ENCODE data around the gene METTL25. TPM values are rescaled to one million over a fixed set of nuclear protein-coding genes. Genes with fewer than 3 reads are reported as not detected.

Gene METTL25
- total and polyA plus RNA-seq, 2 experiments from 2014 or later = 7.6 to 14.3 TPM

DNA sequence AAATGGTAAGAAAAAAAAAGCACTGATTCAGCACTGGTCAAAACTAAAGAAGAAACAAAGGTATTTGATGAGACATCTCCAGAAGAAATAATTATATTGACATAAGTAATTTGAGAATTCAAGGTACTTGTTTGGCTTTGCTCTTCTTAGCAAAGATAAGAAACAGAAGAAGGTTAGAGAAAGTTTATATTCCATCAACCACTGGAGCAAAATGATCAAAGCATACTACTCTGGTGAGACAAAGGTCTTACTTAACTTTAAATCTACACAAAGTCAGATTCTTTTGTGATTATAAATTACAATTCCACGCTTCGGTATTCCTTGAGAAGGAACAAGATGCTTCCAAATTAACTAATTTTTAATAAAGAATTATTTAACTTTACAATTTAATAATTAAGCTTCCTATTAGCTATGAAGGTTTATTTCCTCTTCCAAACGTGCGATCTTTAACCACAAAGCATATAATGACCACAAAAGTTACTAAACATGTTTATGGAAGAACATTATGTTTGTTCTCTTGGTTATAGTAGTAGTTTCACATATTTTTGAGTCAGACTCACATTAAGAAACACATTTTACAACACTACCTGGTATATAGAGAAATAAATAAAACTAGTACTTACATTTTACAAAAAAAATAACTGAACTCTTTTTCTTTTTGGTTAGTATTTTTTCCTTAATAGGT is 53.4 kb downstream of the METTL25 start:
- Mint-ChIP-seq H3K27ac (no peak overlapping the region), H3K4me3 (no peak overlapping the region), H3K9me3 (no peaks in the 10 kb centered on the region), H3K27me3 (ENCODE audit: insufficient read depth, low read depth, poor library complexity) (no peaks in the 10 kb centered on the region), H3K36me3 (ENCODE audit: low read depth) (no peaks in the 10 kb centered on the region), H3K4me1 (no peaks in the 10 kb centered on the region)
- Histone ChIP-seq H3K36me3 (ENCODE audit: insufficient read depth) (no peaks in the 10 kb centered on the region), H4K20me1 (replicated peaks; ENCODE audit: insufficient read depth) (no peaks in the 10 kb centered on the region), H3K79me2 (replicated peaks; ENCODE audit: insufficient read depth) (no peaks in the 10 kb centered on the region), H3F3A (replicated peaks; ENCODE audit: low read depth) (no peaks in the 10 kb centered on the region), H3K9me2 (ENCODE audit: insufficient read depth) (no peaks in the 10 kb centered on the region), H3K4me2 (no peak overlapping the region), H2AFZ (no peak overlapping the region), H3K4me1 (ENCODE audit: insufficient read depth) (no peaks in the 10 kb centered on the region), H3K4me3 (no peak overlapping the region), H3K27ac (ENCODE audit: low read depth) (no peak overlapping the region), H3K27me3 (ENCODE audit: insufficient read depth) (no peaks in the 10 kb centered on the region)
- ATAC-seq (no peak), DNase-seq (ENCODE audit: low spot score) (no peak)
- TF ChIP-seq CREB1 (CRISPR knock-in tag; IDR thresholded peaks at IDR 0.05; ENCODE audit: low read depth) = no peak
- no peak for TF ChIP-seq JUNB (IDR thresholded peaks at IDR 0.05; ENCODE audit: unreplicated experiment)
- no peak for TF ChIP-seq POLR2AphosphoS5 (IDR thresholded peaks at IDR 0.05; ENCODE audit: low read depth)
- TF ChIP-seq, protein P1, sequence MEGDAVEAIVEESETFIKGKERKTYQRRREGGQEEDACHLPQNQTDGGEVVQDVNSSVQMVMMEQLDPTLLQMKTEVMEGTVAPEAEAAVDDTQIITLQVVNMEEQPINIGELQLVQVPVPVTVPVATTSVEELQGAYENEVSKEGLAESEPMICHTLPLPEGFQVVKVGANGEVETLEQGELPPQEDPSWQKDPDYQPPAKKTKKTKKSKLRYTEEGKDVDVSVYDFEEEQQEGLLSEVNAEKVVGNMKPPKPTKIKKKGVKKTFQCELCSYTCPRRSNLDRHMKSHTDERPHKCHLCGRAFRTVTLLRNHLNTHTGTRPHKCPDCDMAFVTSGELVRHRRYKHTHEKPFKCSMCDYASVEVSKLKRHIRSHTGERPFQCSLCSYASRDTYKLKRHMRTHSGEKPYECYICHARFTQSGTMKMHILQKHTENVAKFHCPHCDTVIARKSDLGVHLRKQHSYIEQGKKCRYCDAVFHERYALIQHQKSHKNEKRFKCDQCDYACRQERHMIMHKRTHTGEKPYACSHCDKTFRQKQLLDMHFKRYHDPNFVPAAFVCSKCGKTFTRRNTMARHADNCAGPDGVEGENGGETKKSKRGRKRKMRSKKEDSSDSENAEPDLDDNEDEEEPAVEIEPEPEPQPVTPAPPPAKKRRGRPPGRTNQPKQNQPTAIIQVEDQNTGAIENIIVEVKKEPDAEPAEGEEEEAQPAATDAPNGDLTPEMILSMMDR (conservative IDR thresholded peaks at IDR 0.05; ENCODE audit: low read depth in 2 of 2) = no peak
- TF ChIP-seq NANOG (IDR thresholded peaks at IDR 0.05; ENCODE audit: borderline replicate concordance) = no peak
- TF ChIP-seq, protein P2, sequence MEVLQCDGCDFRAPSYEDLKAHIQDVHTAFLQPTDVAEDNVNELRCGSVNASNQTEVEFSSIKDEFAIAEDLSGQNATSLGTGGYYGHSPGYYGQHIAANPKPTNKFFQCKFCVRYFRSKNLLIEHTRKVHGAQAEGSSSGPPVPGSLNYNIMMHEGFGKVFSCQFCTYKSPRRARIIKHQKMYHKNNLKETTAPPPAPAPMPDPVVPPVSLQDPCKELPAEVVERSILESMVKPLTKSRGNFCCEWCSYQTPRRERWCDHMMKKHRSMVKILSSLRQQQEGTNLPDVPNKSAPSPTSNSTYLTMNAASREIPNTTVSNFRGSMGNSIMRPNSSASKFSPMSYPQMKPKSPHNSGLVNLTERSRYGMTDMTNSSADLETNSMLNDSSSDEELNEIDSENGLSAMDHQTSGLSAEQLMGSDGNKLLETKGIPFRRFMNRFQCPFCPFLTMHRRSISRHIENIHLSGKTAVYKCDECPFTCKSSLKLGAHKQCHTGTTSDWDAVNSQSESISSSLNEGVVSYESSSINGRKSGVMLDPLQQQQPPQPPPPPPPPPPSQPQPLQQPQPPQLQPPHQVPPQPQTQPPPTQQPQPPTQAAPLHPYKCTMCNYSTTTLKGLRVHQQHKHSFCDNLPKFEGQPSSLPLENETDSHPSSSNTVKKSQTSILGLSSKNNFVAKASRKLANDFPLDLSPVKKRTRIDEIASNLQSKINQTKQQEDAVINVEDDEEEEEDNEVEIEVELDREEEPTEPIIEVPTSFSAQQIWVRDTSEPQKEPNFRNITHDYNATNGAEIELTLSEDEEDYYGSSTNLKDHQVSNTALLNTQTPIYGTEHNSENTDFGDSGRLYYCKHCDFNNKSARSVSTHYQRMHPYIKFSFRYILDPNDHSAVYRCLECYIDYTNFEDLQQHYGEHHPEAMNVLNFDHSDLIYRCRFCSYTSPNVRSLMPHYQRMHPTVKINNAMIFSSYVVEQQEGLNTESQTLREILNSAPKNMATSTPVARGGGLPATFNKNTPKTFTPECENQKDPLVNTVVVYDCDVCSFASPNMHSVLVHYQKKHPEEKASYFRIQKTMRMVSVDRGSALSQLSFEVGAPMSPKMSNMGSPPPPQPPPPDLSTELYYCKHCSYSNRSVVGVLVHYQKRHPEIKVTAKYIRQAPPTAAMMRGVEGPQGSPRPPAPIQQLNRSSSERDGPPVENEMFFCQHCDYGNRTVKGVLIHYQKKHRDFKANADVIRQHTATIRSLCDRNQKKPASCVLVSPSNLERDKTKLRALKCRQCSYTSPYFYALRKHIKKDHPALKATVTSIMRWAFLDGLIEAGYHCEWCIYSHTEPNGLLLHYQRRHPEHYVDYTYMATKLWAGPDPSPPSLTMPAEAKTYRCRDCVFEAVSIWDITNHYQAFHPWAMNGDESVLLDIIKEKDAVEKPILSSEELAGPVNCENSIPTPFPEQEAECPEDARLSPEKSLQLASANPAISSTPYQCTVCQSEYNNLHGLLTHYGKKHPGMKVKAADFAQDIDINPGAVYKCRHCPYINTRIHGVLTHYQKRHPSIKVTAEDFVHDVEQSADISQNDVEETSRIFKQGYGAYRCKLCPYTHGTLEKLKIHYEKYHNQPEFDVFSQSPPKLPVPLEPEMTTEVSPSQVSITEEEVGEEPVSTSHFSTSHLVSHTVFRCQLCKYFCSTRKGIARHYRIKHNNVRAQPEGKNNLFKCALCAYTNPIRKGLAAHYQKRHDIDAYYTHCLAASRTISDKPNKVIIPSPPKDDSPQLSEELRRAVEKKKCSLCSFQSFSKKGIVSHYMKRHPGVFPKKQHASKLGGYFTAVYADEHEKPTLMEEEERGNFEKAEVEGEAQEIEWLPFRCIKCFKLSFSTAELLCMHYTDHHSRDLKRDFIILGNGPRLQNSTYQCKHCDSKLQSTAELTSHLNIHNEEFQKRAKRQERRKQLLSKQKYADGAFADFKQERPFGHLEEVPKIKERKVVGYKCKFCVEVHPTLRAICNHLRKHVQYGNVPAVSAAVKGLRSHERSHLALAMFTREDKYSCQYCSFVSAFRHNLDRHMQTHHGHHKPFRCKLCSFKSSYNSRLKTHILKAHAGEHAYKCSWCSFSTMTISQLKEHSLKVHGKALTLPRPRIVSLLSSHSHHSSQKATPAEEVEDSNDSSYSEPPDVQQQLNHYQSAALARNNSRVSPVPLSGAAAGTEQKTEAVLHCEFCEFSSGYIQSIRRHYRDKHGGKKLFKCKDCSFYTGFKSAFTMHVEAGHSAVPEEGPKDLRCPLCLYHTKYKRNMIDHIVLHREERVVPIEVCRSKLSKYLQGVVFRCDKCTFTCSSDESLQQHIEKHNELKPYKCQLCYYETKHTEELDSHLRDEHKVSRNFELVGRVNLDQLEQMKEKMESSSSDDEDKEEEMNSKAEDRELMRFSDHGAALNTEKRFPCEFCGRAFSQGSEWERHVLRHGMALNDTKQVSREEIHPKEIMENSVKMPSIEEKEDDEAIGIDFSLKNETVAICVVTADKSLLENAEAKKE (CRISPR knock-in tag; IDR thresholded peaks at IDR 0.05) = no peak
- TF ChIP-seq EZH2 (IDR thresholded peaks at IDR 0.05; ENCODE audit: low read depth, unreplicated experiment) = no peak
- TF ChIP-seq REST (IDR thresholded peaks at IDR 0.05; ENCODE audit: unreplicated experiment) = no peak
- no peak for TF ChIP-seq ZNF331 (CRISPR knock-in tag; IDR thresholded peaks at IDR 0.05; ENCODE audit: low read depth)
- TF ChIP-seq, protein P3, sequence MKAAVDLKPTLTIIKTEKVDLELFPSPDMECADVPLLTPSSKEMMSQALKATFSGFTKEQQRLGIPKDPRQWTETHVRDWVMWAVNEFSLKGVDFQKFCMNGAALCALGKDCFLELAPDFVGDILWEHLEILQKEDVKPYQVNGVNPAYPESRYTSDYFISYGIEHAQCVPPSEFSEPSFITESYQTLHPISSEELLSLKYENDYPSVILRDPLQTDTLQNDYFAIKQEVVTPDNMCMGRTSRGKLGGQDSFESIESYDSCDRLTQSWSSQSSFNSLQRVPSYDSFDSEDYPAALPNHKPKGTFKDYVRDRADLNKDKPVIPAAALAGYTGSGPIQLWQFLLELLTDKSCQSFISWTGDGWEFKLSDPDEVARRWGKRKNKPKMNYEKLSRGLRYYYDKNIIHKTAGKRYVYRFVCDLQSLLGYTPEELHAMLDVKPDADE (IDR thresholded peaks at IDR 0.05) = no peak
- no peak for TF ChIP-seq STAT1 (IDR thresholded peaks at IDR 0.05; ENCODE audit: unreplicated experiment)
- TF ChIP-seq EZH2phosphoT487 (IDR thresholded peaks at IDR 0.05; ENCODE audit: unreplicated experiment) = no peak
